Neuron (in vitro differentiated cells): Measurements from ENCODE around the gene G2E3.

Experiments used
- H2AFZ ChIP-seq: one replicate; pipeline ENCODE4 v1.6.1; 2013; ENCODE audit warnings: low read depth, mild to moderate bottlenecking, inconsistent platforms, low read length, moderate library complexity
- H3K27me3 ChIP-seq: one replicate; pipeline ENCODE4 v1.6.1; 2013; ENCODE audit warnings: low read length; ENCODE audit not compliant: insufficient read depth
- H3K36me3 ChIP-seq: one replicate; pipeline ENCODE4 v1.6.1; 2013; ENCODE audit warnings: low read length; ENCODE audit not compliant: insufficient read depth
- H3K4me1 ChIP-seq: one replicate; pipeline ENCODE4 v1.6.1; 2013; ENCODE audit warnings: low read length; ENCODE audit not compliant: insufficient read depth
- H3K4me3 ChIP-seq: 2 replicates; pipeline ENCODE4 v1.5.1; 2013; ENCODE audit warnings: mild to moderate bottlenecking, low read length, moderate library complexity
- H3K9me3 ChIP-seq: one replicate; pipeline ENCODE4 v1.6.1; 2013; ENCODE audit warnings: low read length

The G2E3 gene

DNA sequence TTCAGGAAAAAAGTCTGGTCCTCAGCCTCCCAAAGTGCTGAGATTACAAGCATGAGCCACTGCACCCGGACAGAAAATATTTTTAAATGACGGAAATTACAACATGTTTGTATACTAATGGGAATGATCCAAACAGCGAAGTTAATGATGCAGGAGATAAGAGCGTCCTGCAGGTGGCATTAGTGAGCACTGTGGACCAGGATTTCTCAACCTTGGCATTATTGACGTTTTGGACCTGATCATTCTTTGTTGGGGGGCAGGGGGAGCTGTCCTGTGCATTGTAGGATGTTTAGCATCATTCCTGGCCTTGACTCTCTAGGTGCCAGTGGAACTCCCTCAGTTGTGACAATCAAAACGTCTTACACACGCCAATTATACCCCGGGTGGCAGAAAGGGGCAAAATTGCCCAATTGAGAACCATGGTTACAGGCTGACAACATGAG lies 97.3 kb downstream of the G2E3 start:
- H2AFZ ChIP-seq = no peak overlapping the region
- no peaks in the 10 kb centered on the region for H3K27me3 ChIP-seq
- H3K4me1 ChIP-seq = no peaks in the 10 kb centered on the region
- H3K36me3 ChIP-seq = peaks cover 57% of the 10 kb centered on the region
- no peaks in the 10 kb centered on the region for H3K9me3 ChIP-seq
- H3K4me3 ChIP-seq = no peak overlapping the region

DNA sequence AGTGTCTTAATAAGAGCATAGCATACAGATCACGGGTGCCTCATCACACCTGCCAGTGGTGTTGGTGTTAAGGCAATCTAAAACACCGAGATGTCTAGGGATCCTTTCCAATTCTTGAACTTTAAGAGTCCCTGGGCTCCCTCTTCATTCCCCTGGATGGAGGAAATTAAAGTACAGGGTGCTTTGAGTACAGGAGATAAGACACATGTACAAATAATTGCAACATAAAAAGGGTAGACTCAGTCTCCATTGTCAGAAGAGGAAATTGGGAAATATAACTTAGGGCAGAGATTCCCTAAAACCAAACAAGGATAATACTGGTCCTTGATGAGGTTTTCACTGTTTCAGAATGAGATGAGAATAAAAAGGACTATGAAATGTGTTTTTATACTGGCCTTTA lies 98.1 kb downstream of the G2E3 start:
- Histone ChIP-seq H3K9me3 (no peaks in the 10 kb centered on the region), H3K36me3 (peaks cover 56% of the 10 kb centered on the region), H2AFZ (no peak overlapping the region), H3K4me1 (no peaks in the 10 kb centered on the region), H3K27me3 (no peaks in the 10 kb centered on the region), H3K4me3 (no peak overlapping the region)

GRCh38 chr14:30657606-30658163 lies 98.7 kb downstream of the G2E3 start:
- no peak overlapping the region for H2AFZ ChIP-seq
- no peak overlapping the region for H3K4me3 ChIP-seq
- peaks cover 57% of the 10 kb centered on the region for H3K36me3 ChIP-seq
- H3K4me1 ChIP-seq = no peaks in the 10 kb centered on the region
- H3K27me3 ChIP-seq = no peaks in the 10 kb centered on the region
- H3K9me3 ChIP-seq = no peaks in the 10 kb centered on the region

GRCh38 chr14:30658645-30659044 lies 99.7 kb downstream of the G2E3 start:
- Histone ChIP-seq H3K36me3 (peaks cover 56% of the 10 kb centered on the region), H3K4me1 (no peaks in the 10 kb centered on the region), H3K4me3 (no peak overlapping the region), H2AFZ (no peak overlapping the region), H3K27me3 (no peaks in the 10 kb centered on the region), H3K9me3 (no peaks in the 10 kb centered on the region)

DNA sequence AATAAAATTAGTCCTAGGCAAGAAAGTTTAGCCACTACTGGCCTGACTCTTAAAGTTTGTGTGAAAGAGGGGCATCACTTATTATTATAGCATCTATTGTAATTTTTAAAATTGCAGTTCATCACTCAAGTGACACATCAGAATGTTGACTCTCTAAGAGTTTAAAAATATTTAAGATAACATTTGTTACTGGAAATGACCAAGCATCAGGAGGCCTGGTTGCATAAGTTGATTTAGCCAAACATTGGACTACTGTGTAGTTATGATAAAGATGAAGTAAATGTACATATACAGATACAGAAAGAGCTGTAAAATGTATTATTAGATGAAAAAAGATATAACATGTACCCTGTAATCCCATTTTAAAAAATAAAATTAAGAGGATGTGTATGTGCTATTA lies 110.6 kb downstream of the G2E3 start:
- H3K9me3 ChIP-seq = no peaks in the 10 kb centered on the region
- H3K36me3 ChIP-seq = peaks cover 17% of the 10 kb centered on the region
- H2AFZ ChIP-seq = no peak overlapping the region
- H3K4me3 ChIP-seq = no peak overlapping the region
- no peaks in the 10 kb centered on the region for H3K27me3 ChIP-seq
- H3K4me1 ChIP-seq = no peaks in the 10 kb centered on the region
